Measurements from ENCODE around the gene TRAF4.

GRCh38 chr17:28763137-28763799 is 19.5 kb downstream of the TRAF4 start:
- no peak for TF ChIP-seq EZH2 (IDR thresholded peaks at IDR 0.05; ENCODE audit: borderline replicate concordance, low read depth, low read length, severe bottlenecking)
- TF ChIP-seq FOS (IDR thresholded peaks at IDR 0.05; ENCODE audit: borderline replicate concordance, insufficient read depth, low read length): no peak
- no peak for TF ChIP-seq POLR2AphosphoS5 (IDR thresholded peaks at IDR 0.05; ENCODE audit: insufficient read depth, low read depth, low read length)
- TF ChIP-seq MAX (IDR thresholded peaks at IDR 0.05; ENCODE audit: insufficient read depth, insufficient read length): no peak
- TF ChIP-seq, protein P1, sequence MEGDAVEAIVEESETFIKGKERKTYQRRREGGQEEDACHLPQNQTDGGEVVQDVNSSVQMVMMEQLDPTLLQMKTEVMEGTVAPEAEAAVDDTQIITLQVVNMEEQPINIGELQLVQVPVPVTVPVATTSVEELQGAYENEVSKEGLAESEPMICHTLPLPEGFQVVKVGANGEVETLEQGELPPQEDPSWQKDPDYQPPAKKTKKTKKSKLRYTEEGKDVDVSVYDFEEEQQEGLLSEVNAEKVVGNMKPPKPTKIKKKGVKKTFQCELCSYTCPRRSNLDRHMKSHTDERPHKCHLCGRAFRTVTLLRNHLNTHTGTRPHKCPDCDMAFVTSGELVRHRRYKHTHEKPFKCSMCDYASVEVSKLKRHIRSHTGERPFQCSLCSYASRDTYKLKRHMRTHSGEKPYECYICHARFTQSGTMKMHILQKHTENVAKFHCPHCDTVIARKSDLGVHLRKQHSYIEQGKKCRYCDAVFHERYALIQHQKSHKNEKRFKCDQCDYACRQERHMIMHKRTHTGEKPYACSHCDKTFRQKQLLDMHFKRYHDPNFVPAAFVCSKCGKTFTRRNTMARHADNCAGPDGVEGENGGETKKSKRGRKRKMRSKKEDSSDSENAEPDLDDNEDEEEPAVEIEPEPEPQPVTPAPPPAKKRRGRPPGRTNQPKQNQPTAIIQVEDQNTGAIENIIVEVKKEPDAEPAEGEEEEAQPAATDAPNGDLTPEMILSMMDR (IDR thresholded peaks at IDR 0.05; ENCODE audit: extremely low read depth in 1 of 2, insufficient read depth in 1 of 2, low read depth in 1 of 2, low read length in 2 of 2): no peak
- no peak for TF ChIP-seq POLR2A (IDR thresholded peaks at IDR 0.05; ENCODE audit: low read depth, low read length)

All from endothelial cell of umbilical vein (primary cell).